ENCODE results near the gene PLEKHS1.

GRCh38 chr10:113742466-113742865 is 9.0 kb upstream of the PLEKHS1 start:
- TF ChIP-seq, protein P1, sequence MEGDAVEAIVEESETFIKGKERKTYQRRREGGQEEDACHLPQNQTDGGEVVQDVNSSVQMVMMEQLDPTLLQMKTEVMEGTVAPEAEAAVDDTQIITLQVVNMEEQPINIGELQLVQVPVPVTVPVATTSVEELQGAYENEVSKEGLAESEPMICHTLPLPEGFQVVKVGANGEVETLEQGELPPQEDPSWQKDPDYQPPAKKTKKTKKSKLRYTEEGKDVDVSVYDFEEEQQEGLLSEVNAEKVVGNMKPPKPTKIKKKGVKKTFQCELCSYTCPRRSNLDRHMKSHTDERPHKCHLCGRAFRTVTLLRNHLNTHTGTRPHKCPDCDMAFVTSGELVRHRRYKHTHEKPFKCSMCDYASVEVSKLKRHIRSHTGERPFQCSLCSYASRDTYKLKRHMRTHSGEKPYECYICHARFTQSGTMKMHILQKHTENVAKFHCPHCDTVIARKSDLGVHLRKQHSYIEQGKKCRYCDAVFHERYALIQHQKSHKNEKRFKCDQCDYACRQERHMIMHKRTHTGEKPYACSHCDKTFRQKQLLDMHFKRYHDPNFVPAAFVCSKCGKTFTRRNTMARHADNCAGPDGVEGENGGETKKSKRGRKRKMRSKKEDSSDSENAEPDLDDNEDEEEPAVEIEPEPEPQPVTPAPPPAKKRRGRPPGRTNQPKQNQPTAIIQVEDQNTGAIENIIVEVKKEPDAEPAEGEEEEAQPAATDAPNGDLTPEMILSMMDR (IDR thresholded peaks at IDR 0.05) = no peak
- TF ChIP-seq POLR2A (IDR thresholded peaks at IDR 0.05) = no peak
